Stimulated activated CD4-positive, alpha-beta T cell treated with anti-CD3 and anti-CD28 coated beads, Interleukin-2, amount 100 ng/mL, for 48 hours (primary cell): ENCODE data around the gene PNMA8A.
"Not testable (repeated sequence)": the region's sequence is repeated elsewhere in the genome, so short reads cannot be mapped to it uniquely, and the experiment has no call there.

Source experiments
- DNase-seq, 2 donors: peaks; one replicate each; pipeline ENCODE4 v3.0.0-alpha.2; 2020

PNMA8A gene

GRCh38 chr19:46471116-46471733, at the start of gene PNMA8A:
PNMA8A (minus strand) TSS chr19:46471563; CDS start chr19:46471035, 528 bp downstream.
- DNase-seq, result no peak

- DNase-seq, result no peak
These were observed 49.3 kb upstream of the PNMA8A start for GRCh38 chr19:46520616-46521015.

GRCh38 chr19:46517471-46517870, 46.1 kb upstream of the PNMA8A start:
- DNase-seq, result no peak

- no peak for DNase-seq
These were observed 44.6 kb upstream of the PNMA8A start for GRCh38 chr19:46515879-46516350.

GRCh38 chr19:46515290-46515609, 43.9 kb upstream of the PNMA8A start:
- DNase-seq, result no peak

DNA sequence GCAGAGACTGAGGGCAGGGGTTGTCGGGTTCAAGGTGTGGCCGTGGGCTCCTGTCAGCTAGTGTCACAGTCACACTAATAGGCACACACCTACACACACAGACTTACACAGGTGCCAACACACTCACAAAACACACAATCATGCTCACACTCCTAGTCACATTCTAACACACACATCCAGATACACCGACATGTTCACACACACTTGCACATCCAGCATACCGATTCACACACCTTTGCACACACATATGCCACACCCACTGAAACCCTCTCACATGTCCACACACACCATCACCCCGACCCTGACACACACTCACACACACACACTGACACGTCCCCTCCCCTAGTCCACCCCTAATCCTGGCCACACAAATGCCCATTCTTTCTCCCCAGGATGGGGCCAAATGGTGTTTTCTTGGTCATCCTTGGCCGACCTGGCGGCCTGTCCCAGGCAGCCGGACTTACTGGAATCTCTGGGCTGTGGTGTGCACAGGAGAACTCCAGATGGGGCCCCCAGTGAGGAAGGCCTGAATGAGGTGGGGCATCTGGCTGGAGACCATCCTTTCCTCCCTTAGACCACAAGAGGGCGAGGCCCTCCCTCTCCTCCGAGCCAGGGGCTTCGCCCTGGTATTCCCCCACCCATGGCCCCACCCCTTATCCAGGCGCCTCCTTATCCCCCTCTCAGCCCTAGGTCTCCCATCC, 43.4 kb upstream of the PNMA8A start:
- DNase-seq, result no peak

DNA sequence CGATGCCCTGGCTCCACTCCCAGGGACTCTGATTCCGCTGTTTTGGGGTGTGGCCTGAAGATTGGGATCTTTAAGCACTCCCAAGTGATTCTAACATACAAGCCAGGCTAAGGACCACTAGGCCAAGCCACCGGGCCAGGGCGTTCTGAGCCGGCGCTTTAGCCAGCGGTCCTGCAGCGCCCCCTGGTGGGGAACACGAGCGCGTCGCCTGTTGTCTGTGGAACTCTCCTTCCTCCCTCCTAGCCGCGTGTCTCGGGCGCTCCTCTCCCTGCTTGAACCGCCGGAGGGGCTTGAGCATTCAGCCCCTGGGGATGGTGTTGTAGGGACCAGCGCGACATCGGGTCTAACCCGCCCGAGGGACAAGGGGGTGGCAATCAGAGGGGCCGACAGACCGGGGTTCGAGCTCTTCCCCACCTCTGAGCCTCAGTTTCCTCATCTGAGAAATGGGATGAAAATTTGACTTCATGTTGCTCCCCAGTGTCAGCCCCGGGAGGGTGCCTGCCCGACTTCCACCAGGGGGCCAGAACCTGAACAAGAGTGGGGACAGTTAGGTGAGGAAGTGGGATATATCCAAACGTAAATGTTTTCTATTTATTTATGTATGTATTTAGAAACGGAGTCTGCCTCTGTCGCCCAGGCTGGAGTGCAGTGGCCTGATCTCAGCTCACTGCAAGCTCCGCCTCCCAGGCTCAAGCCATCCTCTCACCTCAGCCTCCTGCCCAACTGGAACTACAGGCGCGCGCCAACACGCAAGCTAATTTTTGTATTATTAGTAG, 42.3 kb upstream of the PNMA8A start:
- DNase-seq, result peak; percentile 84 to 91

DNA sequence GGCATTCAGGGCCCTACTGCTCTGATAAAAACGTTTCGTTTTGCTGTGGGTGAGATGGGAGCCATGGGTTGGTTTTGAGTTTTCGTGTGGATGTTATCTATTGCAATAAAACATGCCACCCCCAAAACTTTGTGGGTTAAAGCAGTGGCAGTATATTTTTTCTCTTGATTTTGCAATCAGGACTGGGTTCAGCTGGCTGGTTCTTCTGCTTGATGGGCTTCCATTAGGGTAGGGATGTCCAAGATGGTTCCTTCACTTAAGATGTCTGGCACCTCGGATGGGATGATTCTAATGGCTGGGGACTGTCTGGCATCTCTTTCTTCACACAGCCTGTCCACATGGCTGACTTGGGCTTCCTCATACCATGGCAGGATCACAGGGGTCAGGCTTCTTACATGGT, 39.9 kb upstream of the PNMA8A start:
- DNase-seq, result no peak

DNA sequence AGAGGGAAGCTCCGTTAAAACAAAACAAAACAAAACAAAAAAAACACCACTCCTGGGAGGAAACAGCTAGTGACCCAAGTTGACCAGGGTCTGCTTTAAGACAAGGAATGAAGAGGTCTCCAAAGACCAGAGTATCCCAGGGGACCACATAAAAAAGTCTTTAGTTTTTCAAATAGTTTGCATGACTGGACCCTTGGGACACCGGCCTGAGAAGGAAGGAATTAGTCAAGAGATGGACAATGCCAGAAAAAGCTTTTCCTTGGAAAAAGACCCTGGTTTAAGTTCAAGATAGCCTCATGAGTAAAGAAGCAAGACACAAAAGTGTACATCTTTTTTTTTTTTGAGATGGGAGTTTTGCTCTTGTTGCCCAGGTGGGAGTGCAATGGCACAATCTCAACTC, 36.8 kb upstream of the PNMA8A start:
- no peak for DNase-seq

GRCh38 chr19:46503848-46504453, 32.6 kb upstream of the PNMA8A start:
- no peak for DNase-seq

GRCh38 chr19:46502891-46503290, 31.5 kb upstream of the PNMA8A start:
- DNase-seq, result no peak

- no peak for DNase-seq
These were observed 28.3 kb upstream of the PNMA8A start for GRCh38 chr19:46499692-46500091.

DNA sequence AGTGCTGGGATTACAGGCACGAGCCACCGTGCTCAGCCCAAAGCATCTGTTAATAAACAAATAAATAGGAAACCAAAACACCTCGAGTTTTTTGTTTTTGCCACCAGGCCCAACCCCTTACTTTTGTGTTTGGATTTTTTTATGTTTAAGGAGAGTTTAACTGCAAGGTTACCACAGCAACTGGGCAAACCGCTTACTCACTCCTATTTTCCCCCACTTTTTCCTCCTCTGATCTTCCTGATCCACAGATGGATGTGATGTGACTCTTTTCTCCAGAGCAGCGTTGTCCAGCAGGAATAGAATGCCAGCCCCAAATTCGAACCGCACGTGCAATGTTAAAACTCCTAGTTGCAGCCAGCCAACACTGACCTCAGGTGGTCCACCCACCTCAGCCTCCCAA, 26.4 kb upstream of the PNMA8A start:
- DNase-seq, result no peak

DNA sequence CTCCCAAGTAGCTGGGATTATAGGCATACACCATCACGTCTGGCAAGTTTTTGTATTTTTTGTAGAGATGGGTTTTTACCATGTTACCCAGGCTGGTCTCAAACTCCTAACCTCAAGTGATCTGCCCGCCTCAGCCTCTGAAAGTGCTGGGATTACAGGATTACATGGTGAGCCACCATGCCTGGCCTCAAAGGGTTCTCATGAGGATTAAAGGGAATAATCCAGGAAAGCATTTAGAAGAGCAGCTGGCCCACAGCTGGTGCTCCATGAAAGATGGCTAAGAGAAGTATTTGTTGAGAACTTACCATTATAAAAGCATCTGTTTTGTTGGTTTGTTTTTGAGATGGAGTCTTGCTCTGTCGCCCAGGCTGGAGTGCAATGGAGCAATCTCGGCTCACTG, 25.5 kb upstream of the PNMA8A start:
- DNase-seq, result not testable (repeated sequence)

DNA sequence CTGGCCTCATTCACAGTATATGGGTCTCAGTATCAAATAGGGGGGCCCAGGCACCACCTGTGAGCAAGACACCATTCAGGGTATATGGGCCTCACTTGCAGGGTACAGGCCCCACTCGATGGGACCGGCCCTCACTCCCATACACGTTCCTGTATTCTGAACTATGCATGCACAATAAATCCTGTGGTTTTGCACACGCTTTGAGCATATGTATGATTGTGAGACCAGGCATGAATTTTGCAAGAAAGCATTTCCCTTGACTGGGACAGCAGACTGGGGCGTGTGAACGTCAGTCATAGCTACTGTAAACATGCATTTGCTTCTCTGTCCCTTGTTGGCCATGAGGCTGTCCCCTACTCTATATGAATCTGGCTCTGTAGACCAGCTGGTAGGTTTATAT, 24.9 kb upstream of the PNMA8A start:
- no peak for DNase-seq

- no peak for DNase-seq
These were observed 24.4 kb upstream of the PNMA8A start, which contains the start of gene PNMA8B for GRCh38 chr19:46495786-46496099. PNMA8B (minus strand) TSS chr19:46495867; CDS start chr19:46495465, 402 bp downstream.

DNA sequence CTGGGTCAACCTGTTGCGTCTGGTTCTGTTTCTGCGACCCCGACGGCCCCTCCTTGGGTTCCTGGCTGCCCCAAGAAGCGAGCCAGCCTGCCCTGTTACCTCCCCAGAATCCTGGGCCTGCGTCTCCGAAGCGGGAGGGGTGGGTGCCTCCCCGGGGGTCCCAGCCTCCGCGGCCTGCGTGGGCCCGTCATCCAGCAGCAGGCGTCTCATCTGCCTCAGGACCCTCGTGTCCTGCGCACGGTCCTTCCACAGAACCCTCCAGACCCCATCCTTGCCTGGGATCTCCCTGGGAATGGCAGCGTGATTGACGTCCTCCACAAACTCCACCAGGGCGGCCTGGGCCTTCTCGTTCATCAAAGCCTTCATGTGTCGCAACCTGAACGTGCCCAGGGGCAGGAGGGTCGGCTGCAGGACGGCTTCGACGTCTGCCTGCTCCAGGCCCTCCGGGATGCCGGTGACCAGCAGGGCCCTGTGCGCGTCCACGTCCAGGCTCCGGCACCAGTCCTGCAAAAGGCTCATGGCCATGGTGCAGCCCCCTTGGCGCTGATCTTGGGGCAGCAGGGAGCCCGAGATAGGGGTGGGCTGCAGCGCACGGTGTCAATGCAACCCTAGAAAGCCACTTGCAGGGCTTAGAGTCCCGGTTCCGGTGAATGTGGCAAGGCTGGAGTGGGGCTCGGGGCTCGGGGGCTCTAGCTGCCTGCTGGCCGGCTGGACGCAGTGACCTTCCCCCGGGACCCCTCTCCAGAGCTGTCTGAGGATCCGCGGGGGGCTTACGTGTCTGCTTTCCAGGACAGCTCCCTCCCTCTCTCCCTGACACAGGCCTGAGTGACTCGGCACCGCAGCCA, 23.8 kb upstream of the PNMA8A start:
- DNase-seq, result no peak

GRCh38 chr19:46494146-46494940, 23.0 kb upstream of the PNMA8A start:
- no peak for DNase-seq

GRCh38 chr19:46493236-46494145, 22.1 kb upstream of the PNMA8A start:
- DNase-seq, result no peak

DNA sequence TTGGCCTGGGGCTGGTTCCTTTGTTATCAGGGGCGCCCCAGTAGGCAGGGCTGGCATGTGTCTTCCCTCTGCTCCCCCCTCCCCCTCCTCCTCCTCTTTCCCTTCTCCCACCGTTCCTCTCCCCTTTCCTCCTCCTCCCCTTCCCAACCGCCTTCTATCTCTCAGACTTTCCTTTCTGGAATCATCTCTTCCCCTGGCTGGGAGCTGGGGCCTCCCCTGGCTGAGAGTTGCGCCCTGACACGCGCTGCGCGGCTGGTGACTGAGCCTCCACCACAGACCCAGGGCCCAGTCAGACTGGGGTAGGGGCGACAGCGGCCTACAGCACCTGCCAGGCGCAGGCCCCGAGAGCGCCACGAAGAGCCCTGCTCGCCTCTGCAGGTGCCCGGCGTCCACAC, 21.5 kb upstream of the PNMA8A start:
- no peak for DNase-seq
